SJSA1 (cell line): ENCODE results near the gene DRD4. TPM values are rescaled to one million over a fixed set of nuclear protein-coding genes. Genes with fewer than 3 reads are reported as not detected.
"Not testable (repeated sequence)": the region's sequence is repeated elsewhere in the genome, so short reads cannot be mapped to it uniquely, and the experiment has no call there.

Source experiments
- DNase-seq, 2 experiments: peaks; one replicate each; pipeline ENCODE4 v3.0.0-alpha.2; 2015 to 2020; ENCODE audit warnings: low spot score in 2 of 2, low read depth in 1 of 2
- H3K27ac ChIP-seq: fragments of 250-450 bp; sonication (Bioruptor Pico); 2 replicates; pipeline ENCODE4 v1.5.1; 2020; ENCODE audit warnings: mild to moderate bottlenecking, moderate library complexity
- H3K27me3 ChIP-seq: fragments of 250-450 bp; sonication (Bioruptor Pico); replicated peaks from 2 replicates; pipeline ENCODE4 v1.5.1; 2020; ENCODE audit warnings: mild to moderate bottlenecking, moderate library complexity
- H3K36me3 ChIP-seq: fragments of 250-450 bp; sonication (Bioruptor Pico); 2 replicates; pipeline ENCODE4 v1.5.1; 2020; ENCODE audit warnings: mild to moderate bottlenecking
- H3K4me1 ChIP-seq: fragments of 250-450 bp; sonication (Bioruptor Pico); replicated peaks from 2 replicates; pipeline ENCODE4 v1.6.1; 2021; ENCODE audit warnings: mild to moderate bottlenecking
- H3K4me3 ChIP-seq: fragments of 250-450 bp; sonication (Bioruptor Pico); 2 replicates; pipeline ENCODE4 v1.5.1; 2020; ENCODE audit warnings: mild to moderate bottlenecking
- H3K9me3 ChIP-seq: fragments of 250-450 bp; sonication (Bioruptor Pico); replicated peaks from 2 replicates; pipeline ENCODE4 v1.5.1; 2020; ENCODE audit warnings: mild to moderate bottlenecking
- total RNA-seq: library from RNA; depleted of rRNA; stranded (reverse); fragments of >200 nt; shearing (Covaris generic); gene quantifications from 2 replicates; pipeline ENCODE4 v1.2.3, GENCODE V29; 2014; rRNA removed

The DRD4 gene
- total RNA-seq, 1 experiment from 2014 or later: not detected

- no peak for DNase-seq
- no peaks in the 10 kb centered on the region for H3K9me3 ChIP-seq
- 0 out of 2 replicates have a peak, but pooled peaks cover 3% of the 10 kb centered on the region for H3K36me3 ChIP-seq
- no peaks in the 10 kb centered on the region for H3K4me1 ChIP-seq
- H3K27ac ChIP-seq: no peak overlapping the region
- no peak overlapping the region for H3K4me3 ChIP-seq
- no peaks in the 10 kb centered on the region for H3K27me3 ChIP-seq
Observed at GRCh38 chr11:679271-680207, 42.5 kb downstream of the DRD4 start.

GRCh38 chr11:680476-680875 is 43.4 kb downstream of the DRD4 start:
- Histone ChIP-seq H3K9me3 (no peaks in the 10 kb centered on the region), H3K27me3 (no peaks in the 10 kb centered on the region), H3K4me1 (no peaks in the 10 kb centered on the region), H3K4me3 (no peak overlapping the region), H3K27ac (no peak overlapping the region), H3K36me3 (0 out of 2 replicates have a peak, but pooled peaks cover 3% of the 10 kb centered on the region)
- no peak for DNase-seq

GRCh38 chr11:680970-681369 is 43.9 kb downstream of the DRD4 start:
- no peak for DNase-seq
- Histone ChIP-seq H3K27me3 (no peaks in the 10 kb centered on the region), H3K36me3 (0 out of 2 replicates have a peak, but pooled peaks cover 3% of the 10 kb centered on the region), H3K4me1 (no peaks in the 10 kb centered on the region), H3K9me3 (no peaks in the 10 kb centered on the region), H3K4me3 (no peak overlapping the region), H3K27ac (no peak overlapping the region)

GRCh38 chr11:686451-687243 is 49.6 kb downstream of the DRD4 start:
- no peak for DNase-seq
- Histone ChIP-seq H3K36me3 (no peaks in the 10 kb centered on the region), H3K4me1 (no peaks in the 10 kb centered on the region), H3K4me3 (no peak overlapping the region), H3K27ac (no peak overlapping the region), H3K27me3 (no peaks in the 10 kb centered on the region), H3K9me3 (no peaks in the 10 kb centered on the region)

- Histone ChIP-seq H3K4me3 (no peak overlapping the region), H3K9me3 (no peaks in the 10 kb centered on the region), H3K4me1 (no peaks in the 10 kb centered on the region), H3K27ac (no peak overlapping the region), H3K36me3 (no peaks in the 10 kb centered on the region), H3K27me3 (no peaks in the 10 kb centered on the region)
- DNase-seq: no peak
Observed at GRCh38 chr11:687751-688150, 50.7 kb downstream of the DRD4 start.

GRCh38 chr11:688681-689080 is 51.6 kb downstream of the DRD4 start:
- H3K36me3 ChIP-seq: no peaks in the 10 kb centered on the region

GRCh38 chr11:689625-690024 is 52.6 kb downstream of the DRD4 start:
- H3K4me3 ChIP-seq: no peak overlapping the region
- no peaks in the 10 kb centered on the region for H3K27me3 ChIP-seq
- H3K4me1 ChIP-seq: peaks cover 2% of the 10 kb centered on the region
- DNase-seq: no peak
- H3K36me3 ChIP-seq: no peaks in the 10 kb centered on the region
- H3K9me3 ChIP-seq: no peaks in the 10 kb centered on the region
- no peak overlapping the region for H3K27ac ChIP-seq

More at GRCh38 chr11:688681-689080, 51.6 kb downstream of the DRD4 start:
- H3K4me3 ChIP-seq: no peak overlapping the region
- H3K4me1 ChIP-seq: no peaks in the 10 kb centered on the region
- H3K9me3 ChIP-seq: no peaks in the 10 kb centered on the region
- no peaks in the 10 kb centered on the region for H3K27me3 ChIP-seq
- no peak overlapping the region for H3K27ac ChIP-seq
- DNase-seq: no peak

- not testable (repeated sequence) for H3K27ac ChIP-seq, H3K27me3 ChIP-seq, H3K9me3 ChIP-seq, H3K36me3 ChIP-seq, DNase-seq, H3K4me1 ChIP-seq, H3K4me3 ChIP-seq
Observed at GRCh38 chr11:690244-690643, 53.2 kb downstream of the DRD4 start.

Other genes starting within 250 kb of the DRD4 start
- gene PKP3, start 243.1 kb upstream of the DRD4 start, total RNA-seq: 1.9 and 5.7 TPM in 2 replicates
- gene SIGIRR, start 222.3 kb upstream of the DRD4 start, total RNA-seq: 3.3 and 8.6 TPM in 2 replicates
- not detected in 2 replicates for gene ANO9, start 195.3 kb upstream of the DRD4 start, total RNA-seq
- 11.5 and 18.3 TPM in 2 replicates for gene PTDSS2, start 187.0 kb upstream of the DRD4 start, total RNA-seq
- gene RNH1, start 130.0 kb upstream of the DRD4 start, total RNA-seq: 121 and 137 TPM in 2 replicates
- gene HRAS, start 101.7 kb upstream of the DRD4 start, total RNA-seq: 47.3 and 52.3 TPM in 2 replicates
- 0.05 TPM in 1 of 2 replicates, not detected in the other for gene LRRC56, start 99.7 kb upstream of the DRD4 start, total RNA-seq
- 0.18 TPM in 1 of 2 replicates, not detected in the other for gene LMNTD2, start 76.5 kb upstream of the DRD4 start, total RNA-seq
- 13.8 and 16.4 TPM in 2 replicates for gene RASSF7, start 76.3 kb upstream of the DRD4 start, total RNA-seq
- 15.8 and 21.7 TPM in 2 replicates for gene PHRF1, start 60.8 kb upstream of the DRD4 start, total RNA-seq
- gene IRF7, start 21.3 kb upstream of the DRD4 start, total RNA-seq: 4.3 and 5.9 TPM in 2 replicates
- gene CDHR5, start 12.3 kb upstream of the DRD4 start, total RNA-seq: not detected in 2 replicates
- not detected in 2 replicates for gene SCT, start 10.1 kb upstream of the DRD4 start, total RNA-seq
- gene DEAF1, start 58.0 kb downstream of the DRD4 start, total RNA-seq: 4.4 and 8.0 TPM in 2 replicates
- 16.0 and 16.7 TPM in 2 replicates for gene TMEM80, start 58.5 kb downstream of the DRD4 start, total RNA-seq
- not detected in 2 replicates for gene EPS8L2, start 69.0 kb downstream of the DRD4 start, total RNA-seq
- 159 and 302 TPM in 2 replicates for gene TALDO1, start 110.2 kb downstream of the DRD4 start, total RNA-seq
- 7.0 and 12.4 TPM in 2 replicates for gene GATD1, start 140.2 kb downstream of the DRD4 start, total RNA-seq
- gene CEND1, start 152.8 kb downstream of the DRD4 start, total RNA-seq: 0.21 and 0.88 TPM in 2 replicates
- 5.1 and 11.1 TPM in 2 replicates for gene SLC25A22, start 161.0 kb downstream of the DRD4 start, total RNA-seq
- 2.1 and 2.4 TPM in 2 replicates for gene PIDD1, start 168.0 kb downstream of the DRD4 start, total RNA-seq
- gene RPLP2, start 172.7 kb downstream of the DRD4 start, total RNA-seq: 504 and 706 TPM in 2 replicates
- gene PNPLA2, start 181.6 kb downstream of the DRD4 start, total RNA-seq: 5.0 and 9.8 TPM in 2 replicates
- not detected in 2 replicates for gene CRACR2B, start 190.7 kb downstream of the DRD4 start, total RNA-seq
- gene CD151, start 195.7 kb downstream of the DRD4 start, total RNA-seq: 123 and 179 TPM in 2 replicates
- gene POLR2L, start 205.3 kb downstream of the DRD4 start, total RNA-seq: 75.8 and 144 TPM in 2 replicates
- gene TSPAN4, start 205.6 kb downstream of the DRD4 start, total RNA-seq: 62.5 and 118 TPM in 2 replicates